ENCODE data around the gene ZNF814. TPM values are rescaled to one million over a fixed set of nuclear protein-coding genes. Genes with fewer than 3 reads are reported as not detected.
A peak's percentile ranks its signal among the peaks of the same experiment; 100 is the strongest.
"Not testable (repeated sequence)": the region's sequence is repeated elsewhere in the genome, so short reads cannot be mapped to it uniquely, and the experiment has no call there.

The ZNF814 gene
- polyA plus RNA-seq, 3 donors = 50.7 to 97.4 (median 78.8) TPM

- DNase-seq = peak; percentile 52
Observed at GRCh38 chr19:57887195-57887941, 1.5 kb downstream of the ZNF814 start.

GRCh38 chr19:57886046-57886445 is 2.8 kb downstream of the ZNF814 start:
- DNase-seq = no peak

- DNase-seq = not testable (repeated sequence)
Observed at GRCh38 chr19:57873883-57874799, 14.7 kb downstream of the ZNF814 start.

- no peak for DNase-seq
Observed at GRCh38 chr19:57872450-57872849, 16.4 kb downstream of the ZNF814 start.

GRCh38 chr19:57870225-57870624 is 18.6 kb downstream of the ZNF814 start:
- no peak for DNase-seq

GRCh38 chr19:57869655-57870054 is 19.2 kb downstream of the ZNF814 start:
- not testable (repeated sequence) for DNase-seq

GRCh38 chr19:57867868-57868492 is 20.9 kb downstream of the ZNF814 start:
- DNase-seq = no peak

- DNase-seq = not testable (repeated sequence)
Observed at GRCh38 chr19:57862351-57862750, 26.5 kb downstream of the ZNF814 start.

- not testable (repeated sequence) for DNase-seq
Observed at GRCh38 chr19:57854117-57854516, 34.7 kb downstream of the ZNF814 start.

- not testable (repeated sequence) for DNase-seq
Observed at GRCh38 chr19:57851812-57852603, 36.8 kb downstream of the ZNF814 start.

GRCh38 chr19:57850553-57851017 is 38.3 kb downstream of the ZNF814 start:
- peak; percentile 47 for DNase-seq

GRCh38 chr19:57849666-57850473 is 39.0 kb downstream of the ZNF814 start, which contains the start of gene ZNF587:
Gene ZNF587, plus strand, starts transcription at chr19:57849859. Its CDS starts 180 bp downstream, at chr19:57850039.
- peak; percentile 84 for DNase-seq

GRCh38 chr19:57849162-57849665 is 39.6 kb downstream of the ZNF814 start:
- DNase-seq = not testable (repeated sequence)

GRCh38 chr19:57847164-57847563 is 41.7 kb downstream of the ZNF814 start:
- not testable (repeated sequence) for DNase-seq

- no peak for DNase-seq
Observed at GRCh38 chr19:57841122-57841763, 47.6 kb downstream of the ZNF814 start.

- DNase-seq = not testable (repeated sequence)
Observed at GRCh38 chr19:57838622-57839191, 50.1 kb downstream of the ZNF814 start.

- DNase-seq = not testable (repeated sequence)
Observed at GRCh38 chr19:57836991-57837390, 51.8 kb downstream of the ZNF814 start.

- DNase-seq = peak; percentile 78
Observed at GRCh38 chr19:57830071-57830602, 58.7 kb downstream of the ZNF814 start, which contains the start of gene ZNF587B. Gene ZNF587B, plus strand, starts transcription at chr19:57830299. Its CDS starts 230 bp downstream, at chr19:57830529.

- no peak for DNase-seq
Observed at GRCh38 chr19:57829316-57829715, 59.5 kb downstream of the ZNF814 start.

Measured in renal pelvis (tissue), 4 donors.